GM18508 (cell line): ENCODE data around the gene WDR5.
"Not testable (repeated sequence)": the region's sequence is repeated elsewhere in the genome, so short reads cannot be mapped to it uniquely, and the experiment has no call there.

Experiments used
- ATAC-seq: cut with Tn5 transposase; IDR thresholded peaks from one replicate; pipeline ENCODE4 v1.9.1; 2021; ENCODE audit warnings: moderate number of reproducible peaks; ENCODE audit not compliant: insufficient read depth, unreplicated experiment

WDR5 gene

DNA sequence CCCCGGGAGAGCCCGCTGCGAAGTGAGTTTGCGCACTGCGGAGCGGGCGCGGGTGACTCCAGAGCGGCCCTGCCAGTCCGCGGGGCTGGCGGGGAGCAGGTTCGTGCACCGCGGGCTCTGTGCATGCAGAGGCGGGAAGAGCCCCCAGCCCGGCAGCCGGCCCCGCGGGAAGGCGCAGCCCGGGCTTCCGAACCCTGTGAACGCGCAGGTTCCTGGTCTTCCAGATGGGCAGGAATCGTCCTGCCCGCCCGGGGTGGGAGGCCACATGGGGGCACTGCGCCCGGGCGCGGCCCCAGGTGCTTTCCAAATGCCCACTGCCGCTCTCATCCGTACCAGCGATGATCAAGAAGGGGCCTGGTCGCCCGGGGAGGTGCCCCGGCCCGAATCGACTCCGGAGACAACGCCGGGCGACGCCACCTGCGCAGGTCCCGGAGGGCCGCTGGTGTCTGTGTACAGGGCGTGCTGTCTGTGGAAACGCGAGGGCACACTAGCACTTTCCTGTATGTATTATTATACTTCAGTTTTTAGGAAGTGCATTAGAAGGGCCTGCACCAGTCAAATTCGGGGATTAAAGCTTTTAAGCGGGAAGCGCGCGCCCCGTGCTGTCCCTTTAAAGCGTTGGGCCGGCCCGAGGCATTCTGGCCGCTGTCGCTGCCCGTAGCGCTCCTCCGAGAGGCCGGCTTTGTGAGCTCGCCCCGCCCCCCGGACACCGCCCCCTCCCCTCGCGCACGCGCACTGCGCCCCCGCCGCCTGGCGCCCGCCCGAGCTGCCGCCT, at the start of gene WDR5:
Gene WDR5 (plus strand): TSS at position 740 of the 775 bp plus-strand sequence. CDS start 3,796 bp downstream, outside the sequence.
- ATAC-seq, result no peak

DNA sequence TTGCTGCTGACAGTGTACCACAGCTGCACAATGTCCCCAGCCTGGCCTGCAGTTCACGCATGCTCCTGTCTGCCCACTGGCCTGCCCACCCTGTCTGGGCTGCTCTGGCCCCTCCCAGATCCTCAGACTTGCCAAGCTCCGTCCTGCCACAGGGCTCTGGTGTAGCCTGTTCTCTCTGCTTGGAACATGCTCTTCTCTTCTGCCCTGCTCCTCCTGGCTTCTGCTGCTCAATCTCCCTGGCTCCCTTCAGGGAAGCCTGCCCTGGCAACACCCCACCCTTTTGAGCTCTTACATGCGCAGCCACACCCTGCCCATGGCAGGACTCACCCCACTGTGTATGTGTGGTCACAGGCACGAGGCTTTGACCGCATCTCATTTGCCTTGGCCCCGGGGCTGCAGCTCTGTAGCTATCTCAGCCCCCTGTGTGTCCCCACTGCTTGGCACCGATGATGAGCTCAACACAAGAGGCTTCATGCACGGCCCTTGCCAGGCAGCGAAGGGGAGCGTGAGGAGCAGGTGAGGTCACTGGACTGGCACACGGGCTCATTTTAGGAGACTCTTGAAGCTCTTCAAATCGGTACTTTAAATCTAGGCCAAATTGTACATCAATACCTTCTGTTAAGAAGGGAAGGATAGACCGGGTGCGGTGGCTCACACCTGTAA, 47.7 kb upstream of the WDR5 start:
- ATAC-seq, result no peak

DNA sequence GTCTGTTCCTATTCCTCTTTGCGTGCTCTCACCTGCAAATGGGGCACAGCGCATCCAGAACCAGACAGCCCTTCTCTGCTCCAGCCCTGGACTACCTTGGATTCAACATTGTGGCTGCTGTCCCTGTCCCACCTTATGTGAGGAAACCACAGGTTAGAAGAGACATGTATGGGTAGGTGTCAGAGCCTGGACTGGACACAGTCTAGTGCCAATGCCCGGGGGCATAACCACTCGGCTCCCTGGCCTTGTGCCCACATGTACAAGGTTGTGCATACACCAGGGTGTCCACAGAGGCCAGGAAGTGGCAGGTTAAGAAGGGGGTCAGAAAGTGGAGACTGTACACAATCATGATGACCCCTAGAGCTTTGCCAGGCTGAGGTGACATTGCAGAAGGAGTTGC, 45.9 kb upstream of the WDR5 start:
- no peak for ATAC-seq

DNA sequence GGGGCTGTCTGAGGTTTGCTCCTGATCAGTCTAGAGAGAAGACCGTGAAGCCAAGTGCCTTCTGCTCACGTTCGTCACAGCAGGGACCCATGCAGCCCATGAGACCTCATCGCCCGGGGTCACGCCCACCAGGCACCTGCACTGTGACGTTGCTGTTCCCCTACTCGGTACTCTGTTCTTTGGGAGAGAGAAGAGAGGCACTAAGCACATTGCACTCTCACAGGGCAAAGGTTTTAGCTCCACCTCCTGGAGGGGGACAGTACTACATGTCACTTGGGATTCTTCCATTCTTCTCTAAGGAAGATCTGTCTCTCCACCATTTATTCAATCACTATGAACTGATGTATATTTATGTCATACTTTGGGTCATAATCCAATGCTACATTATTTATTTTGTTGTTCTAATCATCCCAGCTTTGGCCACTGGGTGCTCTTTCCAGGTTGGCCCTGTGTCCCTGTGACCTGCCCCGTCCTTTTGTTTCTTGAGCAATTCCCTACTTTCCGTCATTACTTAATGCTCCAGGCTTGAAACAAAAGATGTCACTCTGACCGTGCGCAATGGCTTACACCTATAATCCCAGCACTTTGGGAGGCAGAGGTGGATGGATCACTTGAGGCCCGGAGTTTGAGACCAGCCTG, 36.6 kb upstream of the WDR5 start:
- no peak for ATAC-seq

DNA sequence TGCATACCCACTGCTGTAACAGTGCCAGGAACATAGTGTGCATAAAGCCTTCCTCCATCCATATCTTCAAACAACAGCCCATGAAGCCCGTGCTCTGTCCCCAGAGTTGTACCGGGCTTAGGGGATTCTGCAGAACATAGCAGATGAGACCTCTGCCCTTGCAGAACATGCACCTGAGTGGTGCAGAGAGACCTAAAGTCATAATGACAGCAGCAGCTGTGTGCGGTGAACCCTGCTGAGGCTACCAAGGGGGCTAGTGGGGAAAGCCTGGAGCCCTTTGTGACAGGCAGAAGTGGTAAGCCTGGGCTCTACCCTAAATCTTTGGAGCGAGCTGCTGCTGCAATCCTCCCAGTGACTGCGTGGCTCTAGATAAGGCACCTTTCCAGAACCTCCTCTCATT, 35.8 kb upstream of the WDR5 start:
- ATAC-seq, result no peak

DNA sequence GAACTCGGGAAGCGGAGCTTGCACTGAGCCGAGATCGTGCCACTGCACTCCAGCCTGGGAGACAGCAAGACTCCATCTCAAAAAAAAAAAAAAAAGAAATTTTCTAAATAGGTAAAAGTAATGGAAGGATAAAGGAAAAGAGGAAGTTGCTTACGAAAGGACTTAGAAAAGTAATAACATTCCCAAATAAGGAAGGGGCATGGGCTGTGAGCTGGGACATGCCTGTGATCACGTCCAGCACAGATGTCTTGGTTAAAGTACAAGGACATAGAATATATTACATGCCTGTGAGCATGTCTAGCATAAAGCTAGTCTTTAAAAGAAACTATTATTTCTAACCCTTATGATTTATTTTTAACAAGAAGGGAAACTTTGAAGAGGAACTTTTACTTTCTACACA, 34.7 kb upstream of the WDR5 start:
- ATAC-seq, result not testable (repeated sequence)

DNA sequence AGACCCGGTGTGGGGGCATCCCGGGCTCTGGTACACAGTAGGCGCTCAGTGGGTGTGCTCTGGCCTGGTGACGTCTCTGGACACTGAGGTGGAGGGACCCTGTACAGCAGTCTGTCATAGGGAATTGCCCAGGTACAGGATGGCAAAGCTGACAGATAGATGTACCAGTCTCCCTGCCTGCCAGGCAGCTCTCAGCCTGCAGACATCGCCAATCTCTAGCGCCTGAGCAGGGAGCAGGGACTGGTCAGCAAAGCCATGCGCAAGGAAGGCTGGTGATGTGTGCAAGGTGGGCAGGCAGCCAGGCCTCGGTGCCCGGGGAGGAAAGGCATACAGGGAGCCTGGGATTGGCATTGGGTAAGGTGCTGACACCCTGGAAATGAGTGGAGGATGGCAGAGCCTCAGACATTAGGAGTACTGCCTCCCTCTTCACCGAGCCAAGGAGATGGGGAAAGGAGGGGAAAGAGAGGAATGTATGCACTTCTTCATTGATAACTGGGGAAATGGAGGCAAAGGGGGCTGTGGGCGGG, 34.2 kb upstream of the WDR5 start:
- ATAC-seq, result no peak

DNA sequence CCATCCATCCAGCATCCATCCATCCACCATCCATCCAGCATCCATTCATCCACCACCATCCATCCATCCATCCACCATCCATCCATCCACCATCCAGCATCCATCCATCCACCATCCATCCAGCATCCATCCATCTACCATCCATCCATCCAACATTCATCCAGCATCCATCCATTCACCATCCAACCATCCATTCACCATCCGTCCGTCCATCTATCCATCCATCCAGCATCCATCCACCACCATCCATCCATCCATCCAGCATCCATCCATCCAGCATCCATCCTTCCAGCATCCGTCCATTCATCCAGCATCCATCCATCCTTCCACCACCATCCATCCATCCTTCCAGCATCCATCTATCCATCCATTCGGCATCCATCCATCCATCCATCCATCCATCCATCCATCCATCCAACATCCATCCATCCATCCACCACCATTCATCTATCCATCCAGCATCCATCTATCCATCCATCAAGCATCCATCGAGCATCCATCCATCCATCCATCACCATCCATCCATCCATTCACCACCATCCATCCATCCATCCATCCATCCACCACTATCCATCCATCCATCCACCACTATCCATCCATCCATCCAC, 32.4 kb upstream of the WDR5 start:
- ATAC-seq, result no peak

DNA sequence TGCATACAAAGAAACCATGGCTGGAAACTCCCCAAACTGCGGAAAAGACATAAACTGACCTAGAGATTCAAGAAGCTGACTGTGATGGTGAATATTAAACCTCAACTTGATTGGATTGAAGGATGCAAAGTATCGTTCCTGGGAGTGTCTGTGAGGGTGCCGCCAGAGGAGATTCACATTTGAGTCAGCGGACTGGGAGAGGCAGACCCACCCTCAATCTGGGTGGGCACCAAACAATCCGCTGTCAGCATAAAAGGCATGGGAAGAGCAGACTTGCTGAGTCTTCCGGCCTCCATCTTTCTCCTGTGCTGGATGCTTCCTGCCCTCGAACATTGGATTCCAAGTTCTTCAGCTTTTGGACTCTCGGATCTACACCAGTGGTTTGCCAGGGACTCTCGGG, 24.8 kb upstream of the WDR5 start:
- no peak for ATAC-seq

DNA sequence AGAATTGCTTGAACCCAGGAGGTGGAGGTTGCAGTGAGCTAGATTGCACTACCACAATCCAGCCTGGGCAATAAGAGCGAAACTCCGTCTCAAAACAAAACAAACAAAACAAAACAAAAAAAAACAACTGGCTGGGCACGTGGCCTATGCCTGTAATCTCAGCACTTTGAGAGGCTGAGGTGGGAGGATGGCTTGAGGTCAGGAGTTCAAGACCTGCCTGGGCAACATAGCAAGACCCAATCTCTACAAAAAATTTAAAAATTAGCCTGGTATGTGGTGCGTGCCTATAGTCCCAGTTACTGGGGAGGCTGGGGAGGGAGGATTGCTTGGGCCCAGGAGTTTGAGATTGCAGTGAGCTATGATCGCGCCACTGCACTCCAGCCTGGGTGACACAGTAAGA, 23.3 kb upstream of the WDR5 start:
- no peak for ATAC-seq

DNA sequence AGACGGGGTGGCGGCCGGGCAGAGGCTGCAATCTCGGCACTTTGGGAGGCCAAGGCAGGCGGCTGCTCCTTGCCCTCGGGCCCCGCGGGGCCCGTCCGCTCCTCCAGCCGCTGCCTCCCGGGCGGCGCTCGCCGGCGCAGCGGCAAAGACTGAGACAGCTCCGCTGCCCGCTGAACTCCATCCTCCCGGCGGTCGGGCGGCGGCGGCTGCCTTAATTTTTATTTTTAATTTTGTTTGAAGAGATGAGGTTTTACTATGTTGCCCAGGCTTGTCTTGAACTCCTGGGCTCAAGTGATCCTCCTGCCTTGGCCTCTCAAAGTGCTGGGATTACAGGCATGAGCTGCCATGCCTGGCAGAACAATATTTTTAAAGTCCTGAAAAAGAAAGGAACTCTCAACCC, 16.9 kb upstream of the WDR5 start:
- not testable (repeated sequence) for ATAC-seq

DNA sequence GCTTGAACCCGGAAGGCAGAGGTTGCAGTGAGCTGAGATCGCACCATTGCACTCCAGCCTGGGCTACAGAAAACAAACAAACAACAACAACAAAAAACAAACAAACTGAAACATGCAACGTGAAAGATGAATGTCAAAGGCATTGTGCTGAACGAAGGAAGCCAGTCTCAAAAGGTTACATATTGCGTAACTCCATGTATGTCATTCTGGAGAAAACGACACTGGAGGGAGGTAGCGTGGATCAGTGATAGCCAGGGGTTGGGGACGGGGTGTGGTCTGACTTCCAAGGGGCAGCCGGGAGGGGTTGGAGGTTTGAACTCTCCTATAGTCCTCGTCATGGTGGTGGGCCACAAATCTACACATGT, 12.1 kb upstream of the WDR5 start:
- no peak for ATAC-seq

DNA sequence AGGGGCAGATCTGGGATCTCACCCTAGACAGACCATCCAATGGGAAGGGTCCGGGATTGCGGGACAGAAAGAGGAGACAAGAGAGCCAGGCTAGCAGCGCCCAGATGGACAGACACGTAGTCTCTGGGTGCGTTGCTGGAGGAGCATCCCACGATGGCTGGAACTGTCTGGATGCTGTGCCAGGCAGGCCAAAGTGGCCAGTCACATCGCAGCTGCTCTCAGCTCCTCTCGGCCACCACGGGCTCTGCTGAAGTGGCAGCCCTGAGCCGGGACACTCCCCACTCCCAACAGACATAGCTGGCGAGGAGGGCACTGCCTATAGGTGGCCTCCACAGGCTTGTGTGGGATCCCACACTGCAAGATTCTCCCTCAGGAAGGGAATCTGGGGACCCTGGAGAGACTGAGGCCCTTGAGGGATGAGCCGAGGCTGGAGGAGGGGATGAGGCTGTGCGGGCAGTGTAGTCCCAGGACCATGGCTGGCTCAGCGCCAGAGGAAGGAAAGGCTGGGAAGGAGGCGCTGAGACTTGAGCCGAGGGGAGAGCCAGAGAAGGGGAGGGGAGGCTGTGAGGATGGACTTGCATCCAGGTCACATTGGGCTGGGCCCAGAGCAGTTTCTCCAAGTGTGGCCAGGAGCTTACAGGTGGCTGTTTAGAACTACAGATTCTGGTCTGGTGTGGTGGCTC, 10.3 kb upstream of the WDR5 start:
- ATAC-seq, result no peak

DNA sequence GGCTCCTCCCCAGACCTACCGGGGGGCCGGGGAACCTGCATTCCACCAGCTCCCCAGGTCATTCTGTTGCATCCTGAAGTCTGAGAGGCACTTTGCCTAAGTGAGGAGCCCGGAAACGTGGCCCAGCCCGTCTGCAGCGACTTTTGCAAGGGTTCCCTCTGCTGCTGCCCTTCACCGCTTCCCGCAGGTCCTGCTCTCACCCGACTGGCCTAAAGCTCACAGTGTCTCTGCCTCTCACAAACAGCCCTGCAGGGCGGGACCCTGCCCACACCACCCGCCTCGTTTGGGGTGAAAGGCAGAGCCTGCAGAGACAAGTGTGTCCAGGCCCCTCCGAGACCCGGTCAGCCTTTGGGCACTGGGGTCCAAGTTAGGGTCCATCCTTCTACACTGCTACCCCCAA, 9.5 kb upstream of the WDR5 start:
- no peak for ATAC-seq

DNA sequence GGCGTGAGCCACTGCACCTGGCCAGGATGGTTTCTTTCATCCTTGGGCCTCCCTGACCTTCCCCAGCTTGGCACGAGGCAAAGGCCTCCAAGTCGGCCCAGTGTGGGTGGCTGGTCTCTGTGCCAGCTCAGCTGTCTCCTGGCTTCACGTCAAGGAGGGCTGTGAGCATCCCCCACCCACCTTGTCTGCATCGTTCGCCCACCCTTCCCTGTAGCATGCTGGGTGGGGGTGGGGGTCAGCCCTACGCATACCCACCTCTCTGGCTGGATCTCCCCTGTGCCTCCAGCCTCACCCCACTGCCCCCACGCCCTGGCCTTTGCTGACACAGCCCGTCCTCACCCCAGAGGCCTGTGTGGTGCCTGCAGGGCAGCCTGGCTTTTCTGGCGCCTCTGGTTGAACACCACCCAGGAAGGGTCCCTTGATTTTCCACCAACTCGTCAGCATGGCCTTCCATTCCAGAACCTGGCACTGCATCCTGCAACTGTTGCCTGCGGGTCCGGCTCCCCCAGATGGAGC, 8.8 kb upstream of the WDR5 start:
- ATAC-seq, result no peak

DNA sequence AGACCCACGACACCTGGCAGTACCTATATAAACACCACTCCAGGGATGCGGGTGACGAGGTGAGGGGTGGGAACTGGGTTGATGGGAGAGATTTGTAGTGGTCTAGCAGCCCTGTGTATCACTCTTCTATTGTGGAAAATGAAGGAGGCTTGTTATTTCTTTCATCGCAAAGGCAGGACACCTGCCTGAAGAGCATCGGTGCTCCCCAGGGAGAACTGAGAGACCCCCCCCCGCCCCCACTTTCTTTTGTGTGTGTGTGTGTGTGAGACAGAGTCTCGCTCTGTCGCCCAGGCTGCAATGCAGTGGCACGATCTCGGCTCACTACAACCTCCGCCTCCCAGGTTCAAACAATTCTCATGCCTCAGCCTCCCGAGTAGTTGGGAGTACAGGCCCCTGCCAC, 8.3 kb upstream of the WDR5 start:
- ATAC-seq, result no peak

DNA sequence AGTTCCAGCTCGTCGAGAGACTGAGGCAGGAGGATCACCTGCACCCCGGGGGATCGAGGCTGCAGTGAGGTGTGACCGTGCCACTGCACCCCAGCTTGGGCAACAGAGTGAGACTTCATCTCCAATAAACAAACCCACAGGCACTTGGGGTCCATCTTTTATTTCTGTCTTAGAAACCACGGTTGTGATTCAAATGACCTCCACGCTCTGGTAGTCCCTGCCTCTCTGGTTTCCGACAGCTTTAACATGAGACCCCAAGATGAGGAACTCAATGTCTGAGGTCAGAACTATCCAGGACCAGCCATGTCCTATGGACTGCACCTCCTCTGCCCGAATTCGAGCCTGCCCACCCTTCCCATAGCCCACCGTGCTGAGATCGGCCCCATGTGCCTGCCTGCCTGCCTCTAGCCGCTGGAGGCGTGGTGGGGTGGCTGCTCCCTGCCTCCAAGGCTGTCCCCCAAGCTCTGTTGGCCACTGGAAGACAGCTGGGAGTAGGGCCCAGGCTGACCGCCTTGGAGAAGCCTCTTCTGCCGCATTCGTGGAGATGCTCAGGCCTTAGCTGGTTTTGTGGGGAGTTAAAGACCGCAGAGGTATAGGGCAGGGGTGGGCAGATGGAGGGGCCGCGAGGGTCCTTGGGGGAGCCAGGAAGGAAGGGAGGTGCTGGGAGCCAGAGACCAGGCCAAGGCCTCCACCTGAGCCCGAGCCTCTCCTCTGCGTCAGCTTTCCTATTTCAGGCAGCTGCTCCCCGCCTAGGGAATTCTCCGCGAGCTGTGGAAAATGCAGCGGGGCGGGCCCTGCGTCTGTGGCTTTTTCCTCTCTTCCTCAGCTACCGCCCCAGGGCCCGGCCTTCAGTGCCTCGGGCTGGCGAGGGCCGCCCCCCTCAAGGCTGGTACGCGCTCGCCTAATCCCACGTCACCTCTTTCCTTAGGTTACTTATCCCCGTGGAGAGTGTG, 6.9 kb upstream of the WDR5 start:
- ATAC-seq, result no peak

DNA sequence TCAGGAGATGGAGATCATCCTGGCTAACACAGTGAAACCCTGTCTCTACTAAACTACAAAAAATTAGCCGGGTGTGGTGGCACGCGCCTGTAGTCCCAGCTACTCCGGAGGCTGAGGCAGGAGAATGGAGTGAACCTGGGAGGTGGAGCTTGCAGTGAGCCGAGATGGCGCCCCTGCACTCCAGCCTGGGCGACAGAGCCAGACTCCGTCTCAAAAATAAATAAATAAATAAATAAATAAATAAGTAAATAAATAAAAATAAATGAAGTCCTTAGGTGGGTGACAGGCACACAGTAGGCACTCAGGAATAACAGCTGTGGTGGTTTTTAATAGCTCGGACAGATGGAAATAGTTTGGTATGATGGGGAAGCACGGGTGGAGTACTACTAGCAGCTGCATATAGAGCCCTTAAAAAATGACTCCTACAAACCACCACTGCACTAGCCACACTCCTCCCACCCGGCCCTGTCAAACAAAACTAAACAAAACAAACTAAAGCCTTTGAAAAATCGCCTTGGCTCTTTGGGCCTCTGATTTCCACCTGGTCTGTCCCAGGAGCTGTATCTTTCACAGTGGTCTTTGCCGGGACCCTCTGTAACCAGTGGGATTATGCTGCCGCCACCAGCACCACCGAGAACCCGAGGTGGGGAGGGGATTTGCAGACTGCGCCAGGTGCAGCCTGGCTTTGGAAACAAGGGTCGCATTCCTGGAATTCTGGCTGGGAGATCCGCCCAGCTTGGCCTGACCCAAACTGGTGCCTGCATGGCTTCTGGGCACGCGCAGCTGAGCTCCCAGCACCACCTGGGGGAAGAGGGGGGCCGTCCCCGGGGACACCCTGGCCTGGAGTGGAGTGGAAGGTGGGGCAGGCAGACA, 5.1 kb upstream of the WDR5 start:
- no peak for ATAC-seq
